ENCODE data around the gene CNKSR3. TPM values are rescaled to one million over a fixed set of nuclear protein-coding genes. Genes with fewer than 3 reads are reported as not detected.

CNKSR3 gene
- total RNA-seq, 2 donors from 2014 or later, result 13.1 to 31.5 TPM

DNA sequence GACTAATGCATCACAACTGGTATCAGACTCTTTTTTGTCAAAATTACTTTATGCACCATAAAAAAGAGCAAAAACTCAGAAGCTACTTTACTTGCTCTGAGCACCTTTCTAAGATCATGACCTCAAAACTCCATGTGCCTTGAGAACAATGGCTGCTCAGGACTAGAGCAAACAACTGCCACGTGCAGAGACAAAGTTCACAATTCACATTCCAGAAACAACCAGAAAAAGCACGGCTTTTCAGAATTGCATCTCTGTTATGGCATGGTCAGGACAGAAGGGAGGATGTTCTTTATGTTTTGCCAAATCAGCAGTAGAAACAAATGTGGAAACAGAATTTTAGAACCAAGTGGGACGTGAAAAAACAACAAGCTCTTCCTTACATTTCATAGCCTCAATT lies 70.5 kb downstream of the CNKSR3 start:
- no peak for DNase-seq
- H3K9ac ChIP-seq (ENCODE audit: low read depth in 2 of 2, low read length in 2 of 2), result no peak overlapping the region

DNA sequence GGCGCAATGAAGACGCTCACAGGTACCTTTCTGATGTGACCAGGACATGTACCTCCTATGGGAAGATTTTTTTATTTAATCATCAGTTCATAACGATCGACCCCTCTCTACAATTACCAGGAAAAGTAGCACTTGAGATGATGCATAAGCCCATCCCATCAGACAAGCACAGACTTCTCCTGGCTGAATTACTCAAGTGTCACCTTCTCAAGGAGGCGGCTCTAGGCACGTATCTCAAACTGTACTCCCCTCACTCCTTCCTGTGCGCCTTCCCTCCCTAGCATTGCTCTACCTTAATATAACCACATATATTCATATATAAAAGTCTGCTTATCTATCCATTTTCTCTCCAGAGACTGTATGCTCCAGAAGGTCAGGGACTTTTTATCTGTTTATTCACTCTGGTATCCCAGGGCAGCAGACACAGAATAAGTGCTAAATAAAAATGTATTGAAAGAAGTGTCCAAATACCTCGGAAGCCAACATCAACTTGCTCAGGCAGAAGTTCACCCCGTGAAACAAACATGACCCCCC lies 71.5 kb downstream of the CNKSR3 start:
- TF ChIP-seq, protein P1, sequence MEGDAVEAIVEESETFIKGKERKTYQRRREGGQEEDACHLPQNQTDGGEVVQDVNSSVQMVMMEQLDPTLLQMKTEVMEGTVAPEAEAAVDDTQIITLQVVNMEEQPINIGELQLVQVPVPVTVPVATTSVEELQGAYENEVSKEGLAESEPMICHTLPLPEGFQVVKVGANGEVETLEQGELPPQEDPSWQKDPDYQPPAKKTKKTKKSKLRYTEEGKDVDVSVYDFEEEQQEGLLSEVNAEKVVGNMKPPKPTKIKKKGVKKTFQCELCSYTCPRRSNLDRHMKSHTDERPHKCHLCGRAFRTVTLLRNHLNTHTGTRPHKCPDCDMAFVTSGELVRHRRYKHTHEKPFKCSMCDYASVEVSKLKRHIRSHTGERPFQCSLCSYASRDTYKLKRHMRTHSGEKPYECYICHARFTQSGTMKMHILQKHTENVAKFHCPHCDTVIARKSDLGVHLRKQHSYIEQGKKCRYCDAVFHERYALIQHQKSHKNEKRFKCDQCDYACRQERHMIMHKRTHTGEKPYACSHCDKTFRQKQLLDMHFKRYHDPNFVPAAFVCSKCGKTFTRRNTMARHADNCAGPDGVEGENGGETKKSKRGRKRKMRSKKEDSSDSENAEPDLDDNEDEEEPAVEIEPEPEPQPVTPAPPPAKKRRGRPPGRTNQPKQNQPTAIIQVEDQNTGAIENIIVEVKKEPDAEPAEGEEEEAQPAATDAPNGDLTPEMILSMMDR (IDR thresholded peaks at IDR 0.05), result no peak
- intact Hi-C loops (cut with DNase I), result no loop called here
- Histone ChIP-seq H3K9ac (ENCODE audit: low read depth in 2 of 2, low read length in 2 of 2) (no peak overlapping the region), H3K27ac (no peak overlapping the region), H3K27me3 (no peaks in the 10 kb centered on the region), H3K4me3 (no peak overlapping the region), H3K4me1 (no peaks in the 10 kb centered on the region), H3K9me3 (no peaks in the 10 kb centered on the region), H3K36me3 (no peaks in the 10 kb centered on the region)
- no peak for DNase-seq

More for the DNA sequence above, 70.5 kb downstream of the CNKSR3 start:
- Histone ChIP-seq H3K4me1 (no peaks in the 10 kb centered on the region), H3K9me3 (no peaks in the 10 kb centered on the region), H3K4me3 (no peak overlapping the region), H3K27me3 (no peaks in the 10 kb centered on the region), H3K36me3 (no peaks in the 10 kb centered on the region), H3K27ac (no peak overlapping the region)
- TF ChIP-seq, protein P1 (IDR thresholded peaks at IDR 0.05), result no peak
- intact Hi-C loops (cut with DNase I), result no loop called here

DNA sequence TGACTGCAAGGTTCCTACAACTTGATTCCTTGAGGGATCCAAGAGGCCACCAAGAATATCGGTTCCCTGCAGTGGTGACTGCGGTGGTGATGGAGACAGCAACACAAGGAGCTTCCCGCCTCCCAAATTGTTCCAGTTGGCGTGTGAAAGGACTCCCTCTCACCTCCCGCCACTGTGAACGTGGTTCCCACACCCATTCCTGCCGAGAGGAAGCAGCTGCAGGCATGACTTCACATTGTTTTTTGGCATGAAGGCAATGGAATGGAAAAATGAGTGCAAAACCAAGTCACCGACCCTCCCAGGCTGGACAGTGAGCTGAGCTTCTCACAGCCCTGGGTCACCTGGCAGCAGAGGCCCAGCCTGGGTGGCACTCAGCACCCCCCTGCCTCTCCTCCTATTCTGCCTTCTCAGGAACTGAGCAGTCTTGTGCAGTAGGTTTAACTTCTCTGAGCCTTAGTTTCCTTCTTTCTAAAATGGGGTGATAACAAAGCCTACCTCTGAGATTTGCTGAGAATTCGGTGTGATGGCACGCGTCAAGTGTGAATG lies 75.0 kb downstream of the CNKSR3 start:
- TF ChIP-seq, protein P1 (IDR thresholded peaks at IDR 0.05), result no peak
- intact Hi-C loops (cut with DNase I), result no loop called here
- Histone ChIP-seq H3K27ac (no peak overlapping the region), H3K9ac (ENCODE audit: low read depth in 2 of 2, low read length in 2 of 2) (no peak overlapping the region), H3K4me1 (no peaks in the 10 kb centered on the region), H3K9me3 (no peaks in the 10 kb centered on the region), H3K27me3 (no peaks in the 10 kb centered on the region), H3K36me3 (no peaks in the 10 kb centered on the region), H3K4me3 (no peak overlapping the region)
- DNase-seq, result no peak

DNA sequence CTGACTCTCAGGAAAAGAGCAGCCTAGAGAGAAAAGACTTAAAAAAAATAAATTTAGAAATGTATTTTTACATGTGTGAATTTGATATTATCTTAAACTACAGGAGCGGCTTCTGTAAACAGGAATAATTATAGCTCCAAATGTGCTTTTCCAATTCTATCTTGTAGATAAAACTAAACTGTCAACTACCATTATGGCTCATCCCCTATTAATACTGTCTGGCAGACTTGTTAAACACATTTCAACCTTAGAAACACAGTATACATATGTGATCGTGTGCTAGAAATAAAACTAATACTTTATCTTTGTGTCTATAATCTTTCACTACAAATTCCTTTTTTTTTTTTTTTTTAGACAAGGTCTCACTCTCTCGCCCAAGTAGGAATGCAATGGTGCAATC lies 75.8 kb downstream of the CNKSR3 start:
- TF ChIP-seq, protein P1 (IDR thresholded peaks at IDR 0.05), result no peak
- Histone ChIP-seq H3K36me3 (no peaks in the 10 kb centered on the region), H3K9me3 (no peaks in the 10 kb centered on the region), H3K9ac (ENCODE audit: low read depth in 2 of 2, low read length in 2 of 2) (no peak overlapping the region), H3K27me3 (no peaks in the 10 kb centered on the region), H3K4me1 (no peaks in the 10 kb centered on the region), H3K4me3 (no peak overlapping the region), H3K27ac (no peak overlapping the region)
- intact Hi-C loops (cut with DNase I), result no loop called here
- DNase-seq, result no peak

DNA sequence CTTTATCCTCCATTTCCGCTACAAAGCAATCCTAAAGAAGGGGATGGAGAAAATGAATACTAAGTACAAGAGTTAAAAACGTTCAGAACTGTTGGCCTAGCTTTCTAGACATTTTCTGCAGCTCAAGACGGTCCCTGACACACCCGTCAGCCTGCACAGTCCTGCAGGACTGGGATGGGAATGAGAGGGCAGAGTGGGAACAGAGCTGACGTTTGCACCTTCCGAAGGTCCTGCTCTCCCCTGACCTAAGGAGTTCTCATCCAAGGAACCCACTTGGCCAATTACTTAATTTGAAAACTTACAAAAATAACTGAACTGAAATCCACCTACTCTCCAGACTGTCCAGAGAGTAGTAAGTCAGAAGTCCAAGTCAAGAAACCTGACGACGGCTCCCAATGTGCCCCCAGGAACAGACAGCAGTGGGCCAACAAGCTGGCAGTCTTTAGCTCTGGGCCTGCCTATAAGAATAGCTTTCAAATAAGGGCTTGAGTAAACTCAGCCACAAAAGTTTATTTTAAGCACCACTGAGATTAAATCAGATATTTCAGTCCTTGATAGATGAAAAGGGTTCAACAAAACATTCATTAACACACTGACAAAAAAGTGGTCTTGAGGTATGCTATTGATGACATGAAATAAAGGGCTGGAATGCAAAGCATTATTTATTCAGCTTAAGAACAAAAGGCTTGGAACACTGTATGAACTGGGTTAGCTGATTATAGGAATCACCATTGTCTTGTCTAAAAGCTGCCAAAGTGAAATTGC lies 76.8 kb downstream of the CNKSR3 start:
- intact Hi-C loops (cut with DNase I), result no loop called here
- Histone ChIP-seq H3K9me3 (no peaks in the 10 kb centered on the region), H3K4me3 (no peak overlapping the region), H3K36me3 (no peaks in the 10 kb centered on the region), H3K27ac (no peak overlapping the region), H3K4me1 (no peaks in the 10 kb centered on the region), H3K27me3 (no peaks in the 10 kb centered on the region), H3K9ac (ENCODE audit: low read depth in 2 of 2, low read length in 2 of 2) (no peak overlapping the region)
- DNase-seq, result no peak
- TF ChIP-seq, protein P1 (IDR thresholded peaks at IDR 0.05), result no peak
